Right renal cortex interstitium (tissue), 3 donors: ENCODE data around the gene ARHGEF2. TPM values are rescaled to one million over a fixed set of nuclear protein-coding genes. Genes with fewer than 3 reads are reported as not detected.

Source experiments
- DNase-seq, 3 donors: peaks; one replicate each; pipeline ENCODE4 v3.0.0-alpha.2; 2013; ENCODE audit warnings: low read depth in 3 of 3, low spot score in 2 of 3
- polyA plus RNA-seq, 3 donors: library from polyadenylated mRNA; unstranded; fragments of 120-200 nt; gene quantifications; one replicate each; pipeline ENCODE4 v1.2.1, GENCODE V29; 2013; ENCODE audit not compliant: insufficient read length in 3 of 3

ARHGEF2 gene
- 10 to 100 TPM; 73.8 to 82.2 (median 79.5) TPM for polyA plus RNA-seq

DNA sequence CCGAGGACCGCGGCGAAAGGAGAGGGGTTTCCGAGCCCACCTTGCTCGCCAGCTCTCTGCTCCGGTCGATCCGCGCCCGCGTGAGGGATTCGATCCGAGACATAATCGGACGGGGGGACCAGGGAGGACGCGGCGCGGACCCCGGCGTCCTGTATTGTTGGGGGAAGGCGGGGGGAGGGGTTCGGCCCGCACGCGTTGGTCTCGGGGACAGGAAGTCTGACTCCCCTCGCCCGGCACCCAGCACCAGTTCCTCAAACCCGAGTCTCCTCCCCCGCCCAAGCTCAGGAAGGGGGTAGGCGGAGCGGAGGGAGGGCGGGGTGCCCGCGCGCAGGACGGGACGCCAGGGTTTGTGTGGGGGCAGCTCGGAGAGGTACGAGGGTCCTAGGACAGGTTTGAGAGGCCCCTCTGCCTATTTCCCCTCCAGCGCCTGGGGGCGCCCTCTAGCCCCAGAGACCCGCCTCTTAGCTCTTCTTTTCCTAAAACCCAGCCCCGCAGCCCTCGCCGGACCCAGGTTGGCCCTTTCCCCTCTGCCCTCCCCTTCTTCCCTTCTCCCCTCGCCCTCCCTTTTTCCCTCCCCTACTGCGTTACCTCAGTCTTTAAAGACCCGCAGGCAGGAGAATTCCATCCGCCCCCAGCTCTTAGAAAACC, at the start of gene ARHGEF2:
Gene ARHGEF2 (minus strand): TSS at position 223 of the 648 bp plus-strand sequence. CDS start 120 bp downstream, at position 103.
- no peak for DNase-seq

DNA sequence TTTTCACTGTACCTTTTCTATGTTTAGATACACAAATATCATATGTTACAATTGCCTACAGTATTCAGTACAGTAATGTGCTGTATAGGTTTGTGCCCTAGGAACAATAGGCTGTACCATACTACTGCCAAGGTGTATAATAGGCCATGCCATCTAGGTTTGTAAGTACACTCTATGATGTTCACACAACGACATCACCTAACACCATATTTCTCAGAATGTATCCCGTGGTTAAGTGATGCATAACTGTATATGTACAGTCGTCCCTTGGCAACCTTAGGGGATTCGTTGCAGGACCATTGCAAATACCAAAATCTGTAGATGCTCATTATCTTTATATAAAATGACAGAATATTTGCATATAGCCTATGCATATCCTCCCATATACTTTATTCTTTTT, 48.2 kb upstream of the ARHGEF2 start:
- DNase-seq, result no peak

DNA sequence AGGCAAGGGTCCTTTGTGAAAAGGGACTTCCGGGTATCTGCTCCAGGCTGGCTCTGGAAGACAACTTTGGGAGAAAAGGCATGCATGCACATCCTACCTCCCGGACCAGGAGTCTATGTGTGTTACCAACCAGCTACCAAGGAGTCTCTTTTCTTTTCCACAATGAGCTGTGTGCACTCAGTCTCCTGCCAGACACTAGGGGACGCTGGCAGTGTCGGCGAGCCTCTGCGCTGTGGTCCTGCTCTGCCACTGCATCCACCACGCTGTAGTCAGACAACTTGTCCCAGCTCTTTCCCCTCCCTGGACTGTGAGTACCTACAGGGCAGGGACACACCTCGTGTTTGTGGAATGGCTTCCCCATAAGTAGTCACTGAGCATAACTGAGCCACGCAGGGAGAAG, 47.5 kb upstream of the ARHGEF2 start:
- no peak for DNase-seq

DNA sequence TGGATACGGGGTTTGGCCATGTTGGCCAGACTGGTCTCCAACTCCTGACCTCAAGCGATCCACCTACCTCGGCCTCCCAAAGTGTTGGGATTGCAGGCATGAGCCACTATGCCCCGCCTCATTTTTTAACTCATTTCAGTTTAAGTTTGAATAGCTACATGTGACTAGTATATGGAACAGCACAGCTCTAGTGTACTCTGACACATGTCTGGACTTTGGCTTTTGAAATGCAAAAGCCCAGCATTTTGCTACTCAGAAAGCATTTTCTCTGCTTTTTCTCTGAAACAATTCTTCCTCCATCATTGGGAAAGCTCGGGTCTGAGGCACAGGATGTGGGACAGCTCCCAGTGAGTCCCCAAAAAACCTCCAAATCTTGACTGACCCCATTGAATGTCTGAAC, 46.5 kb upstream of the ARHGEF2 start:
- no peak for DNase-seq

DNA sequence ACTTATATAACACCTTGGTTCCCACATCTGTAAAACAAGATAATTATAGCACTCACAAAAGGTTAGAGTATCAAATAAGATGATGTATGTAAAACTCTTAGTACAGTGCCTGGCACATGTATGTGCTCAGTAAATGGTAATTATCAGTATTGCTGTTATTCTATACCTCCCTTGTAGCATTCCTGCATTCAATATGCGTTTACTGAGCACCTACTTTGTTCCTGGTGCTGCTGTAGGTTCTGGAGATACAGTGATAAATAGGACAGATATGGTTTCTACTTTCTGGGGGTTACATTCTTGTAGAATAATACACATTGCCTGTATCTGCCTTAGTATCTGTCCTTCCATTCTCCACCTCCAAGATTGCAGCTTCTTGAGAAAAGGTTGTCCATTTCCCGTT, 43.6 kb upstream of the ARHGEF2 start:
- DNase-seq, result no peak

DNA sequence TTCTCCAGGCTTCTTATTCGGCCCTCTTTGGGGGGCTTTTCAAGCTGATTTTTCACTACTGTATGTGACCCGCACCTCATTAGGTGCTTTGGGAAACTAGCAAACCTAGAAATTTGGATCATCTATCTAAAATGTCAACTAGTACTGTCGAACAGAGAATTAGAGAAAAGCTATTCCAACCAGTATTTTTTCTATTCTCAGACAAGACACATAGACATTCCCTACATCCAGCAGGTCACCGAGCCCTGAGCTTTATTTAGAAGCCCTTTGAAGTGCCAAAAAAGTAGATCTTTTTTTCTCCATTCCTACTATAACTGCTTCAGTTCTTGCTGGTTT, 42.7 kb upstream of the ARHGEF2 start:
- no peak for DNase-seq

DNA sequence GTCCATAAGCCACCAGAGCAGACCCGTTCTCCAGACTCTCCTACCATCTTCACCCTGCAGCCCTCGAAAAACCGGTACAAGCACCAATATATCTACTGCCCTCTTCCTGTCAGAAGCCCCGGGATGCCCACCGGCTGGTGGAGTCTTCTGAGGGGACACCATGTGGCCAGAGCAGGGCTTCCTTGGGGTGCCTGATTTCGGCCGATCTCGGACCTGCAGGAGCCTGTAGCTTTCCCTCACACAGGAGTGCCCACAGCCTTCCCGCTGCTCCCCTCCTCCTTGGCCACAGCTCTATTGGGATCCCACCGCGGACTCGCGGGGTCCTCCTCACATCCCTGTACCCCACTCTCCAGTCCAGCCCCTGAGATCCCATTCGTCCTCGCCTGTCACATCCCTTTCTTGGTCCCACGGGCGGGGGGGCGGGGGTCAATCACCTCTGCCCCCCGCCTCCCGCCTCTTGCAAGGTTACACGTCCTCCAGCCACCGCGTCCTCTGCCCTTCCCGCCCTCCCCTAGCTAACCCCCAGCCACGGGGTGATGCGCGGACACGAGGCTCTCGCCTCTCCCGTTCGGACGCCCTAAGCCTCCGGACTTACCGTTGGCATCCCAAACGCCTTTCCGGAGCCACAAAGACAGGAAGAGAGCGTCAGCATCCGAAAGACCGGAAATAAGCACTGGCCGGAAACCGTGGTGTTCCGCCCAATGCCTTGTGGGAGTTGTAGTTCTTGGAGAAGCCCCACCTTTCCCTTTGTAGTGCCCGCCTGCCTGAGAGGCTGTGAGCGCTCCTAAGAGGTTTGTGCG, 42.1 kb upstream of the ARHGEF2 start, which contains the start of gene SSR2:
Gene SSR2 (minus strand): TSS at position 659 of the 800 bp plus-strand sequence. CDS start 784 bp downstream, outside the sequence.
- DNase-seq, result peak; percentile 79 to 88 (median 84)

DNA sequence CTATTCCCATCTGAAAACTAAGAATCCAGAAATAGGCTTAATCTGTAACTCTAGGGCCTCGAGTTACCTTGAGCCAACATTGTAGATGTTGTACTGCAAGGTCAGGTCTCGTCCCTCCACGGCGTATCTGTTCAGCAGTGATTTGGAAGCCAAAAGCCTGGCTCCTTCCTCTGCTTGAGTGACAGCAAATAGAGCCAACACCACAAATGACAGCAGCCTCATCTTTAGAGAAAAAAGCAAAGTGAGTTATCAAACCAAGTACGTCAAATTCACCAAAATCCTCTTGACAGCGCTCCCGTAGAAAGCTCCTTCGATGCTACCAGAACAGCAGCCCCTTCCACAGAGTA, 41.6 kb upstream of the ARHGEF2 start:
- no peak for DNase-seq

DNA sequence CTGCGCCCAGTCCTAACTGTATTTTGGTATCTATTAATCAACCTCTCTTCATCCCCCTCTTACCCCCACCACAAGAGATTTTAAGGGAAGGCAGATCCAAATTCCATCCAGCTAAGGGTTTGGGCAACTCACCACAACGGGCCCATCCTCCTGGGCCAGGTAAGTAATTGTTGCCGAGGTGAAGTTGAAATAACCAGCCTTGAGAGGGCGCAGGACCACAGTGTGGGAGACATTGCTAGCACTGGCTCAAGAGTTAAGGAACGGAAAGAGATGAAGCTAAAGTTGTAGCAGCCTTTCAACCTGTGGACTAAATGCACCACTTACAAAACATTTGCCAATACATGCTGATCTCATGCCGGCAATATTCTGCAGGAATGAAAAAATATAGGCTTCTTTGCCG, 36.5 kb upstream of the ARHGEF2 start:
- no peak for DNase-seq

DNA sequence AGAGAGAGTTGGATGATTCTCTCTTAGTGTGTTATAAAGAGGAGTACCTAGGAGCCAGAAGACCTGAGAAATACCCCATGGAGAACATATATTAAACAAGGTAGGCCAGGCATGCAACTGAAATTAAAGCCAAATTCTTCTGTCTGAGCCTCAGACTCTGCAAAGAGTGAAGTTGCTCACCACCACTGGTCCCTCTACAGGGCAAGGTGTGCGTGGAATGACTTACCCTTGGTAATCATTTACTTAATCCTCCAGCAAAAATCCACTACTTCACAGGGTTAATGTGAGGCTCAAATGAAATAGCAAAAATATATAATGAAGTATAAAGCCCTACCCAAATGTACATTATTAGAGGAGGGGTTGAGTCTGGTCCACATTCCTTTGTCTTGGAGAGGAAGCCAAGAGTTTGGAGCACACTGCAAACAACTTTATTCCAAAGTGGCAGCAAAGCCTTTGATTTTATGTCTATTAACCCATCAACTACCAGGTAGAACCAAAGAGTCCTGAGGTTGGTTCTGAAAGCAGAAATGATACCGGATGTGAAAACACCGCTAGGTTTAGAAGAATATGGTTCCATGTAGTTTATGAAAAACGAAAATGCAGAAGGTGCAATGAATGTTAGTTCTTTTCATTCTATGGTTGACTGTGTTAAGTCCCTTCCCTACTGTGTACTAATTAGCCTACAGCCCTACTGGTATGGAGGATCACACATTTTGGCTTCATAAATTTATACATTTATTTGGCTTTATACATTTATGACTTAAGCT, 33.9 kb upstream of the ARHGEF2 start:
- no peak for DNase-seq

DNA sequence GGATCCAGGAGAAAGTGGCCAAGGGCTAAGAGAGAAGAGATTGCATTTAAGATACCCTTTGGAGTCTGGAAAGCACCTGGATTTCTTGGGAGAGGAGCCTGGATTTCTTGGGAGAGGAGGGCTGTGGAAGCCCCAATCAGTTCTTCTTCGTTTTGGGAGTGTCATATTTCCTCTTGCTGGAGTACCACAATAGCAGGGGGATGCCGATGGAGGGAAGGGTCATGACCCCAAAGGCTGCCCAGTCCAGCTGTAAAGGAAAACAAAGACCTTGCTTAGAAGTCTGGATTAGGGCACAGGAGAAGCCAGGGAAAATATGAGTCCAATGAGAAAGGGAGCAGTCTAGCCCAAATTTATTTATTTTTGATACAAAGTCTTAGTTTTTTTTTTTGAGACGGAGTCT, 31.1 kb upstream of the ARHGEF2 start:
- no peak for DNase-seq

DNA sequence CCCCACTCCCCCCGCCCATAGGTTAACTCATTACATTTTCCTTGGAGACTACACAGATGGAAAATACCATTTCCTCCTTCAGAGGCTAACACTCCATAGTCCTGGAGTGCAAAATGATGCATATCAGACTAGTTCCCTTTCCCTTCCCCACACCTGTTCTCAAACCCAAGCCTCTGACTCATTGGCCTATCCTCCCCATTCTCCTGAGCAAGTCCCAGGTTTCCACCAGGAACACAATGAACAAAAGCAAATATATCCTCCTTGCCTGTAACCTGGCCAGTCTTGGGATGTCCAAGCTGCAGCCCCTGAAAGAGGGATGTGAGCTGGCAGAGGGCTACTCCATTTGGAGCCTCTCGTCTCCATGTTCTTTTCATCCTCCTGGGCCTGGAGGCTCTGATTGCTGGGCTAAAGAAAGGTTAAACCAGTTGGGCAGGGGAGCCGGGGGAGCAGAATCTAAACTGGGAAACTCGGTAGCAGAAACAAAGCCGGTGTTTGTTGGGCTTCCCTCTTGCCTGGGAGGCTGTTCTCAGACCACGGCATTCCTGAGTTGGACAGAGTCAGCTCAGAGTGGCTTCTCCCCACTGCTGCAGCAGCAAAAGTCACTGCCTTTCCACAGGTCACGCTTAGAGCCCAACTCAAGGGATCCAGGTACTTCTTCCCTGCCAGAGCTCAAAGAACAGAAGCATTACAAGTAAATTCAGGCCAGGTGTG, 28.5 kb upstream of the ARHGEF2 start:
- DNase-seq, result no peak

DNA sequence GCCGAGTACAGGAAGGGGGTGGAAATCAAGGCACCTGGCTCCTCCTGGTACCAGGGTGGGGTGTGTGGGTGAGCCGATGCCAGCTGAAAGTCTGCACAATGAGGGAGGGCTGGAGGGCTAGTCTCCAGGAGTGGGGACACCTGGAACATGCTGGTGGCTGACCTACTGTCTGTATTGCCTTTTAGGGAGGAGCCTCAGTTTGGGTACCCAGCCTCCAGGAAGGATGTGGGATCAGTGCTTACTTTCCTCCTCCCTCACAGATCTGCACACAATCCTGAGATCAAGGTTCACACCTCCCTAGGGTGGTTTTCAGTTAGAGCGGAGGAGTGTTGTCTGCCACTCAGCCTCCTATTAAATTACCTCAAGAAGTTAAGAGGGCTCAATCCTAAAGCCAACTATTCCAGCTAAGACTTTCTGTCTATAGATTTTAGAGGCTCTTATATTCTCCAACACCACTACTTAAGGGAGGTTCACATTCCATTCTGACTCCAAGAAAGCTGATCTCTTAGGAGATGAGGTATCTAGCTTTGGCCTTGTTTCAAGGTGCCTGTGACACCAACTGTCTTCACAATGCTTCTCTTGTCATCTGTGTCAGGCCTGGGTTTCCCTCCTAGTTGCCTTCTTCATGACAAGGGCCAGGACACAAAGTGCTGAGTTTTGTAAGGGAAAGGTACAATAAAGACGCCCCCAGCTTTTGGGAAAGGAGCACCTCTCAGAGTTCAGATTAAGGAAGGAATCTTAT, 26.7 kb upstream of the ARHGEF2 start:
- DNase-seq, result no peak

DNA sequence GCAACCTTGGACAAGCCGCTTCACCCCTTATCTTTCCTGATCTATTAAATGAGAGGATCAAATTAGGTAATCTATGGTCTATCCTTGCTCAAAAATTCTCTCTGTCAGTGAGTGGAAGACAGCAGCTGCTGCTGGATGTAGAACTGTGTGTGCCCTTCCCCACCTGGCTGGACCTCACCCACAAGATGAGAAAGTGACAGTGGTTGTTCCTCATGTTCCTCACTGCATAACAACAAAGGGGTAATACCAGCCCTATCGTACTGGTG, 25.5 kb upstream of the ARHGEF2 start:
- DNase-seq, result no peak

DNA sequence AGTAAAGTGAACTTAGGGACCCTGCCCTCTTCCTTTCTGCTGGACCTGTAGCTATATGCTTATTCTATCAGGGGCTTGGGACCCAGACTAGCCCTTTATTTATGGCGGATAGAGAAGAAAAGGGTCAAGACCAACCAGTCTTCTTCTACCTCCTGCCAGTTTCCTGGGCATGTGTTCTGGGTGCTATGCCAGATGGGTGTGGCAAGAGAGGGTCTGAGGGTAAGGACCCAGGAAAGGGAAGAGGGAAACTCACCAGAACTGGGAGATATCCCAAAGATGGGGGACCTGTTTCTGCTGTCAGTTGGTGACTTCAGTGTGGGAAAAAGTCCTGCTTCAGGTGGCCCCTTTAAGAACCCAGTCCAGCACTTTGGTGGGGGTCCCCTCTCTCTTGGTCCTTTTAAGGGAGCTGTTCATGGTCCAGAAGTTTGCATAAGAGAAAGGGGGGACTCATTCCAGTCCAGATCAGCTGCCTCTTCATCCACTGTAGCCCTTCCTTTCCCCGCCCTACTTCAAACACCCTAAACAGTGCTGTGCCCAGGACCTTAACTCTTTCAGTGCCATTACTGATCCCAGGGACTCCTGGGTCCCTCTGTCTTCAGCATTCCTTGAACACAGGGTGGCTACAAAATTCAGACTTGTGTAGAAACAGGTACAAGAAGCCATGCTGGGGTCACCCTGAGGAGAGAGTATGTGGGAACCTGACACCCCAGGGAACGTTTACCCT, 24.0 kb upstream of the ARHGEF2 start:
- DNase-seq, result no peak

DNA sequence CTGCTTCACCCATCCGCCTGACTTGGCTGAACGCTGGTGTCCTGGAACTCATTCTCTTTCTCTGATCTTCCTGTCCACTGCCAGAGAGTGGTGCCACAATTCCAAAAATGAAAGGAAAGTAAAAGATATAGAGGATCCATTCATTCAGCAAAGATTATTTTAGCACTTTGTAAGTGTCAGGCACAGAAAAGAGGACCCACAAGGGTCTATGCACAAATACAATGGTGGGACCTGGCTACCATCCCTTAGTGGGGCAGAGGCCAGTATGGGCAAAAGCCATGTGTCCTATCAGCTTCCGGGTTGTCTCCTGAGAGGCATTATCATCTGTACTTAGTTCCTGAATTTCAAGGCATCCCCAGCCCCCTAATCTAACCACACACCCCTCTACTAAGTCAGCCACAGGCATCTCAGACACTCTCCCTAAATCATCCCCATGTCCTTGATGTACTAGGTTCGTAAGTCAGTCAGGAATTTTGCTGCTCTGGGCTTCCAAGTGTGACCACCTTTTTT, 23.4 kb upstream of the ARHGEF2 start:
- DNase-seq, result no peak

DNA sequence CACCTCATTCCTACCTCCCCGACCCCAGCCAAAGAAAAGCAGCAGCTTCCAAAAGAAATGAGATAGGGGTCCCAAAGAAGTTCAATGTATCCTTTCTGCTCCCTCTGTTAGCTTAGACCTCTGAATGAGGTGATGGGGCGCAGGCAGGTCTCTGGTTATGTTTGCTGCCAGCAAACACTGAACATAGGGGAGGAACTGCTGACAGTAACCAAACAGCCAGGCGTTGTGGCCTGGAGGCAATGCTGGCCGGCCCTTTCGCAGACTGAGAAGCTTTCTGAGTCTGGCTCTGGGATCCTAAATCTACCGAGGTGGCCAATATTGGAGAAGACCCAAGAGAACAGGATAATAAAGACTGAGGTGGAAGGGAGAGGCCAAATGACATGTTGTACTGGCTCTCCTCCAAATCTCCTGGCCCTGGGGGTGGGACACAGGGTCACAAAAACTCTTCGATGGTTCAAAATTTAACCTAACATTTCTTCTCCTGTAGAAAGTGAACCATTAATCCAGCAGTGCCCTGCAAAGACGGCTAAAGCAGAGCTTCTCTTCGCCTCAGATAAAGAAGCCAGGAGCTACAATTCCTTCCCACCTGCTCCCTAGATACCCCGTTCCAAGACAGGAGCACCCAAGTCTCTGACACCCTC, 22.8 kb upstream of the ARHGEF2 start:
- DNase-seq, result no peak

DNA sequence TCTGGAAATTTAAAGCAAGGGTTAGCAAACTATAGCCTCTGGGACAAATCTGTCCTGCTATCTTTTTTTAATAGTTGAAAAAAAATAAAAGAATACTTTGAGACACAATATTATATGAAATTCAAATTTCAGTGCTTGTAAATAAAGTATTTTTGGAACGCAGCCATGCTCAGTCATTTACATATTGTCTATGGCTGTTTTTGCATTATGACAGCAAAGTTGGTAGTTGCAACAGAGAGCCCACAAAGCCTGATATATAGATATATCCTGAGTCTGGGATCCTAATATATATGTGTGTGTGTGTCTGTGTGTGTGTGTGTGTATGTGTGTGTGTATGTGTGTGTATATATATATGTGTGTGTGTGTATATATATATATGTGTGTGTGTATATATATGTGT, 21.6 kb upstream of the ARHGEF2 start:
- no peak for DNase-seq

DNA sequence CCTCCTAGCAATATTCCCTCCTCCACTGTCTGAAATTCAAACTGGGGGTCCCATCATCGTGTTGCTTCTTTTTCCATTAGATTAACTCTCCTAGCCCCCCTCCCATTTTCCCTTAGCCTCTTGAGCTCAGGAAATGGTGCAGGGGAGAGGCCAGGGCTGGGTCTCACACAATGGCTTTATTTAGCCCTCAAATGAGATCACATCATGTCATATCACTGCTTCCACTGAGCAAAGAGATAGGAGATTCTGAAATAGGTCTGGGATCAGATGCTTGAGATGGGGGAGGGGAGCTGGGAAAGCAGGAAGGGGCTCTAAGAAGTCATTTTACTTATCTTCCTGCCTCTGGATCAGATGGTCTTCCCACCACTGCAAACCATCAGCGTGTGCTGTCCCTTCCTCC, 17.8 kb upstream of the ARHGEF2 start:
- no peak for DNase-seq
